ENCODE measurements around the gene SELENOO.
"Not testable (repeated sequence)": the region's sequence is repeated elsewhere in the genome, so short reads cannot be mapped to it uniquely, and the experiment has no call there.

Gene SELENOO

GRCh38 chr22:50204571-50204970 lies 3.8 kb downstream of the SELENOO start:
- Histone ChIP-seq H4K20me1 (ENCODE audit: control insufficient read depth, insufficient read depth, low read depth, low read length) (peaks cover 16% of the 10 kb centered on the region), H3K4me1 (ENCODE audit: control insufficient read depth, low read length) (peaks cover 54% of the 10 kb centered on the region), H3K9me2 (replicated peaks; ENCODE audit: control insufficient read depth, low read length) (no peaks in the 10 kb centered on the region), H3K36me3 (ENCODE audit: control insufficient read depth, low read length) (peaks cover 81% of the 10 kb centered on the region), H3K4me3 (ENCODE audit: low read length) (no peak overlapping the region), H3K27me3 (ENCODE audit: control insufficient read depth, low read length) (no peaks in the 10 kb centered on the region), H3K9me3 (ENCODE audit: control insufficient read depth, insufficient read depth, low read length) (no peaks in the 10 kb centered on the region), H3K4me2 (ENCODE audit: low read length) (peak overlapping the region; percentile 30), H3K27ac (ENCODE audit: low read depth, low read length) (no peak overlapping the region), H3K79me2 (ENCODE audit: control insufficient read depth, low read length) (peaks cover 81% of the 10 kb centered on the region), H3F3A (ENCODE audit: control insufficient read depth, insufficient read depth) (peaks cover 8% of the 10 kb centered on the region)
- TF ChIP-seq EZH2phosphoT487 (IDR thresholded peaks at IDR 0.05; ENCODE audit: borderline replicate concordance, low read length) = no peak
- TF ChIP-seq CTCF (IDR thresholded peaks at IDR 0.05; ENCODE audit: low read depth, low read length, poor library complexity, severe bottlenecking) = no peak

DNA sequence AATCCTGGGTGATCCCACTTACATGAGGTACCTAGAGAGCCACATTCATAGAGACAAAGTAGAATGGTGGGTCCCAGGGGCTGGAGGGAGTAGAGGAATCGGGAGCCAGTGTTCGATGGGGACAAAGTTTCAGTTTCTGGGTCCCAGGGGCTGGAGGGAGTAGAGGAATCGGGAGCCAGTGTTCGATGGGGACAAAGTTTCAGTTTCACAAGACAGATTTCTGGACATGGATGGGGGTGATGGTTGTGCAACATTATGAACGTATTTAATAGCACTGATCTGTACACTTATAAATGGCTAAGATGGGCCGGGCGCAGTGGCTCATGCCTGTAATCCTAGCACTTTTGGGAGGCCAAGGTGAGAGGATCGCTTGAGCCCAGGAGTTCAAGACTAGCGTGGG lies 4.2 kb downstream of the SELENOO start:
- H3K9me3 ChIP-seq (ENCODE audit: control insufficient read depth, insufficient read depth, low read length); H3K9me2 ChIP-seq (replicated peaks; ENCODE audit: control insufficient read depth, low read length); H3K4me3 ChIP-seq (ENCODE audit: low read length); H3F3A ChIP-seq (ENCODE audit: control insufficient read depth, insufficient read depth); H3K27ac ChIP-seq (ENCODE audit: low read depth, low read length); H3K27me3 ChIP-seq (ENCODE audit: control insufficient read depth, low read length): not testable (repeated sequence)
- H3K4me1 ChIP-seq (ENCODE audit: control insufficient read depth, low read length) = peaks cover 54% of the 10 kb centered on the region
- H3K4me2 ChIP-seq (ENCODE audit: low read length) = peak overlapping the region; percentile 30
- peaks cover 17% of the 10 kb centered on the region for H4K20me1 ChIP-seq (ENCODE audit: control insufficient read depth, insufficient read depth, low read depth, low read length)
- H3K36me3 ChIP-seq (ENCODE audit: control insufficient read depth, low read length) = peaks cover 82% of the 10 kb centered on the region
- peaks cover 81% of the 10 kb centered on the region for H3K79me2 ChIP-seq (ENCODE audit: control insufficient read depth, low read length)

DNA sequence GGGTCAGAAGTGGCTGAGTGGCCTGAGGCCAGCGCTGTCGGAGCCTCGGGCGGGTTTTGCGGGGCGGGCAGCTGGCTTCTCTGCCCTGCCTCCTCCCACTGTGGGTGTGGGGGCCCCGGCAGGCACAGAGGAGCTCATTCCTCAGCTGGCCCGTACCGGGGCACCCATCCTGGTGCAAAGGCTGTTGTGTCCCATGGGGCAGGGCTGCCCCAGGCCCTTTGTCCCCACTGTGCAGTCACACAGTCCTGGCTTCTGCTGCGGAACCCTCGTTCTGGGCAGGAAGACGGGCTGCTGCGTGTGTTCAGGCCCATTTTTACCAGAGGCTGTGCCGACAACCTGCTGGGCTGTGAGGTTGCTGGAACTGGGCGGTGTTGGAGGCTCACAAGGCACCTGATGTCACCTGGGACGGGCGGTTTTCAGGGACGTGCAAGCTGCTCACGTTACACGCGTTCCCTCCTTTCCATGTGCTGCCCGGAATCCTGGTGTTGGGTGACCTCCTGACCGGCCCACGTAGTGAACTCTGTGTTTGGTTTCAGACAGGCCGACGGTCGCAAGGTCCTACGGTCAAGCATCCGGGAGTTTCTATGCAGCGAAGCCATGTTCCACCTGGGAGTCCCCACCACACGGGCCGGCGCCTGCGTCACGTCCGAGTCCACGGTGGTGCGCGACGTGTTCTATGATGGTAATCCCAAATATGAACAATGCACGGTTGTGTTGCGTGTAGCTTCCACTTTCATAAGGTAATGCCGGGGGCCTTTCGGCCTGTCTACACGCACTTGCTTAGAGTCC lies 5.2 kb downstream of the SELENOO start:
- no peak overlapping the region for H3K27ac ChIP-seq (ENCODE audit: low read depth, low read length)
- no peak overlapping the region for H3K4me2 ChIP-seq (ENCODE audit: low read length)
- H3K36me3 ChIP-seq (ENCODE audit: control insufficient read depth, low read length) = peaks cover 92% of the 10 kb centered on the region
- no peaks in the 10 kb centered on the region for H3K9me2 ChIP-seq (replicated peaks; ENCODE audit: control insufficient read depth, low read length)
- no peak overlapping the region for H3K4me3 ChIP-seq (ENCODE audit: low read length)
- H3F3A ChIP-seq (ENCODE audit: control insufficient read depth, insufficient read depth) = peaks cover 8% of the 10 kb centered on the region
- H3K4me1 ChIP-seq (ENCODE audit: control insufficient read depth, low read length) = peaks cover 53% of the 10 kb centered on the region
- no peaks in the 10 kb centered on the region for H3K27me3 ChIP-seq (ENCODE audit: control insufficient read depth, low read length)
- H4K20me1 ChIP-seq (ENCODE audit: control insufficient read depth, insufficient read depth, low read depth, low read length) = peaks cover 23% of the 10 kb centered on the region
- H3K9me3 ChIP-seq (ENCODE audit: control insufficient read depth, insufficient read depth, low read length) = no peaks in the 10 kb centered on the region
- H3K79me2 ChIP-seq (ENCODE audit: control insufficient read depth, low read length) = peaks cover 86% of the 10 kb centered on the region
- TF ChIP-seq EZH2phosphoT487 (IDR thresholded peaks at IDR 0.05; ENCODE audit: borderline replicate concordance, low read length) (no peak), CTCF (IDR thresholded peaks at IDR 0.05; ENCODE audit: low read depth, low read length, poor library complexity, severe bottlenecking) (no peak)

DNA sequence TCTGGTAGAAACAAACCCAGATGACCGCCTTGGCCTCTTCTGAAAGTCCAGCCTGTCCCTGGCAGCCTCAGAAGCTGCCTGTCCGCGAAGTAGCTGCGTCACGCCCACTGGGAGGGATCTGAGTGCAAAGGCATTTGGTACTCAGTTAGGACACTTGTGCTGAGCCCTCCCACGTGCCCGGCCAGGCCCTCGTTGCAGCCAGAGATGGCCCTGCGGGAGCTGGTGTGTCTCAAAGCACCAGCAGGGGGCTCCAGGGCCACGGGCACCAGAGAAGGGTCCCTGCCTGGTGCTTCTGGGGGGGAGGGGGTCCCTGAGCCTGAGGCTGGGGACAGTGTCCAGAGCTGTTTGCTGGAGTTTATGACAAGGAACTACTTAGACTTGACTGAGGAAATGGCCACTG lies 5.8 kb downstream of the SELENOO start:
- Histone ChIP-seq H3K27me3 (ENCODE audit: control insufficient read depth, low read length) (no peaks in the 10 kb centered on the region), H3K4me1 (ENCODE audit: control insufficient read depth, low read length) (peaks cover 53% of the 10 kb centered on the region), H3K9me2 (replicated peaks; ENCODE audit: control insufficient read depth, low read length) (no peaks in the 10 kb centered on the region), H3K27ac (ENCODE audit: low read depth, low read length) (peak overlapping the region; percentile 29; the same call in 1 of the 2 replicates), H3K9me3 (ENCODE audit: control insufficient read depth, insufficient read depth, low read length) (no peaks in the 10 kb centered on the region), H3K79me2 (ENCODE audit: control insufficient read depth, low read length) (peaks cover 87% of the 10 kb centered on the region), H4K20me1 (ENCODE audit: control insufficient read depth, insufficient read depth, low read depth, low read length) (peaks cover 22% of the 10 kb centered on the region), H3K4me3 (ENCODE audit: low read length) (no peak overlapping the region), H3F3A (ENCODE audit: control insufficient read depth, insufficient read depth) (peaks cover 8% of the 10 kb centered on the region), H3K36me3 (ENCODE audit: control insufficient read depth, low read length) (peaks cover 94% of the 10 kb centered on the region), H3K4me2 (ENCODE audit: low read length) (no peak overlapping the region)
- TF ChIP-seq EZH2phosphoT487 (IDR thresholded peaks at IDR 0.05; ENCODE audit: borderline replicate concordance, low read length) (no peak), CTCF (IDR thresholded peaks at IDR 0.05; ENCODE audit: low read depth, low read length, poor library complexity, severe bottlenecking) (peak; percentile 63)
